ENCODE results near the gene PCDHGB3.
"Not testable (repeated sequence)": the region's sequence is repeated elsewhere in the genome, so short reads cannot be mapped to it uniquely, and the experiment has no call there.

DNA sequence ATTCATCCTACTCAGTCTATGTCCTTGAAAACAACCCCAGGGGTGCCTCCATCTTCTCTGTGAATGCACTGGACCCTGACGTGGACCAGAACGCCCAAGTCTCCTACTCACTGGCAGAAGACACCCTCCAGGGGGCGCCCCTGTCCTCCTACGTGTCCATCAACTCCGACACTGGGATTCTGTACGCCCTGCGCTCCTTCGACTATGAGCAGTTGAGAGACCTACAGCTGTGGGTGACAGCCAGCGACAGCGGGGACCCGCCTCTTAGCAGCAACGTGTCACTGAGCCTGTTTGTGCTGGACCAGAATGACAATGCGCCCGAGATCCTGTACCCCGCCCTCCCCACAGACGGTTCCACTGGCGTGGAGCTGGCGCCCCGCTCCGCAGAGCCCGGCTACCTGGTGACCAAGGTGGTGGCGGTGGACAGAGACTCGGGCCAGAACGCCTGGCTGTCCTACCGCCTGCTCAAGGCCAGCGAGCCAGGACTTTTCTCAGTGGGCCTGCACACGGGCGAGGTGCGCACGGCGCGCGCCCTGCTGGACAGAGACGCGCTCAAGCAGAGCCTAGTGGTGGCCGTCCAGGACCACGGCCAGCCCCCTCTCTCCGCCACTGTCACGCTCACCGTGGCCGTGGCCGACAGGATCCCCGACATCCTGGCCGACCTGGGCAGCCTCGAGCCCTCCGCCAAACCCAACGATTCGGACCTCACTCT is 5.6 kb downstream of the PCDHGB3 start:
- TF ChIP-seq CTCF, POLR2A (IDR thresholded peaks at IDR 0.05): not testable (repeated sequence)
